HG03457 (cell line): Measurements from ENCODE around the gene TMSB4X.
"Not testable (repeated sequence)": the region's sequence is repeated elsewhere in the genome, so short reads cannot be mapped to it uniquely, and the experiment has no call there.

Experiments
- ATAC-seq: cut with Tn5 transposase; IDR thresholded peaks from one replicate; pipeline ENCODE4 v1.9.1; 2021; ENCODE audit warnings: moderate number of reproducible peaks; ENCODE audit not compliant: unreplicated experiment

Gene TMSB4X

GRCh38 chrX:12975991-12976558, 1.2 kb downstream of the TMSB4X start:
- ATAC-seq = no peak

GRCh38 chrX:12976819-12977732, 2.2 kb downstream of the TMSB4X start:
- ATAC-seq = not testable (repeated sequence)

GRCh38 chrX:12977761-12978204, 2.9 kb downstream of the TMSB4X start:
- peak; percentile 10 for ATAC-seq

GRCh38 chrX:12978205-12979025, 3.5 kb downstream of the TMSB4X start:
- peak; percentile 36 for ATAC-seq

- ATAC-seq = no peak
Measured at GRCh38 chrX:12979026-12979607, 4.2 kb downstream of the TMSB4X start.

GRCh38 chrX:12979616-12980015, 4.7 kb downstream of the TMSB4X start:
- no peak for ATAC-seq

- not testable (repeated sequence) for ATAC-seq
Measured at GRCh38 chrX:12980039-12980438, 5.1 kb downstream of the TMSB4X start.

GRCh38 chrX:12981880-12982279, 7.0 kb downstream of the TMSB4X start:
- ATAC-seq = no peak

GRCh38 chrX:12984603-12985319, 9.9 kb downstream of the TMSB4X start:
- peak; percentile 44 for ATAC-seq

- no peak for ATAC-seq
Measured at GRCh38 chrX:12985331-12985730, 10.4 kb downstream of the TMSB4X start.

- ATAC-seq = no peak
Measured at GRCh38 chrX:12986164-12986779, 11.4 kb downstream of the TMSB4X start.

- ATAC-seq = no peak
Measured at GRCh38 chrX:12986886-12987285, 12.0 kb downstream of the TMSB4X start.

- no peak for ATAC-seq
Measured at GRCh38 chrX:12987340-12987739, 12.4 kb downstream of the TMSB4X start.

GRCh38 chrX:12987900-12988594, 13.1 kb downstream of the TMSB4X start:
- no peak for ATAC-seq

GRCh38 chrX:12988797-12989196, 13.9 kb downstream of the TMSB4X start:
- ATAC-seq = no peak

- no peak for ATAC-seq
Measured at GRCh38 chrX:12989461-12989860, 14.6 kb downstream of the TMSB4X start.

GRCh38 chrX:12991575-12991974, 16.7 kb downstream of the TMSB4X start:
- ATAC-seq = no peak

GRCh38 chrX:12992544-12993118, 17.7 kb downstream of the TMSB4X start:
- ATAC-seq = no peak

- no peak for ATAC-seq
Measured at GRCh38 chrX:12993826-12994225, 18.9 kb downstream of the TMSB4X start.
